NCI-H2227 (cell line): ENCODE results near the gene C17orf75.

Experiments
- DNase-seq: peaks from one replicate; lab custom pipeline; 2025; ENCODE audit not compliant: unreplicated experiment; lab: John Stamatoyannopoulos, UW

C17orf75 gene

GRCh38 chr17:32278815-32279214, 63.2 kb downstream of the C17orf75 start:
- DNase-seq, result no peak
